GM23338 (cell line): ENCODE results near the gene CACNA1D. TPM values are rescaled to one million over a fixed set of nuclear protein-coding genes. Genes with fewer than 3 reads are reported as not detected.

ENCODE experiments used
- ATAC-seq: fragments of 200-7000 bp; cut with Tn5 transposase; 3 replicates; pipeline ENCODE4 v1.9.1; 2020
- DNase-seq: peaks from one replicate; pipeline ENCODE4 v3.0.0-alpha.2; 2015; ENCODE audit warnings: low spot score
- H2AFZ ChIP-seq: fragments of 200-600 bp; sonication (generic); 2 replicates; pipeline ENCODE4 v1.8.0; 2016; ENCODE audit warnings: antibody characterized with exemption, mild to moderate bottlenecking, moderate library complexity
- H3F3A ChIP-seq: fragments of 200-600 bp; sonication (generic); replicated peaks from 2 replicates; pipeline ENCODE4 v1.8.0; 2017; ENCODE audit warnings: antibody characterized with exemption, mixed run types, low read depth
- H3K27ac ChIP-seq: fragments of 200-600 bp; sonication (generic); 2 replicates; pipeline ENCODE4 v1.6.1; 2016; ENCODE audit warnings: low read depth
- H3K27me3 ChIP-seq: fragments of 200-600 bp; sonication (generic); 2 replicates; pipeline ENCODE4 v1.8.0; 2016; ENCODE audit warnings: mild to moderate bottlenecking, mixed run types, moderate library complexity; ENCODE audit not compliant: insufficient read depth
- H3K36me3 ChIP-seq: fragments of 200-600 bp; sonication (generic); 2 replicates; pipeline ENCODE4 v1.8.0; 2016; ENCODE audit warnings: mild to moderate bottlenecking; ENCODE audit not compliant: insufficient read depth
- H3K4me1 ChIP-seq: fragments of 200-600 bp; sonication (generic); 2 replicates; pipeline ENCODE4 v1.8.0; 2016; ENCODE audit warnings: mild to moderate bottlenecking, moderate library complexity; ENCODE audit not compliant: insufficient read depth
- H3K4me2 ChIP-seq: fragments of 200-600 bp; sonication (generic); 2 replicates; pipeline ENCODE4 v1.7.1; 2017; ENCODE audit warnings: mixed run types
- H3K4me3 ChIP-seq: fragments of 200-600 bp; sonication (generic); 2 replicates; pipeline ENCODE4 v1.6.1; 2016; ENCODE audit warnings: mixed run types
- H3K79me2 ChIP-seq: fragments of 200-600 bp; sonication (generic); replicated peaks from 2 replicates; pipeline ENCODE4 v1.8.0; 2017; ENCODE audit warnings: mild to moderate bottlenecking; ENCODE audit not compliant: insufficient read depth
- H3K9me2 ChIP-seq: fragments of 200-600 bp; sonication (generic); 2 replicates; pipeline ENCODE4 v1.8.0; 2017; ENCODE audit not compliant: insufficient read depth
- H4K20me1 ChIP-seq: fragments of 200-600 bp; sonication (generic); replicated peaks from 2 replicates; pipeline ENCODE4 v1.8.0; 2017; ENCODE audit warnings: mild to moderate bottlenecking; ENCODE audit not compliant: insufficient read depth
- H3K27ac Mint-ChIP-seq: 2 replicates; pipeline ENCODE4 v1.8.0; 2020; ENCODE audit warnings: inconsistent platforms, mild to moderate bottlenecking, moderate library complexity, mixed read lengths
- H3K27me3 Mint-ChIP-seq: 3 replicates; pipeline ENCODE4 v1.8.0; 2022; ENCODE audit warnings: low read depth, mild to moderate bottlenecking, moderate library complexity, mixed read lengths, inconsistent platforms; ENCODE audit not compliant: insufficient read depth, poor library complexity
- H3K36me3 Mint-ChIP-seq: 3 replicates; pipeline ENCODE4 v1.8.0; 2021; ENCODE audit warnings: low read depth, mild to moderate bottlenecking, inconsistent platforms, moderate library complexity, mixed read lengths
- H3K4me1 Mint-ChIP-seq: 3 replicates; pipeline ENCODE4 v1.8.0; 2020; ENCODE audit warnings: mild to moderate bottlenecking, inconsistent platforms, mixed read lengths
- H3K4me3 Mint-ChIP-seq: 3 replicates; pipeline ENCODE4 v1.8.0; 2021; ENCODE audit warnings: moderate library complexity, mild to moderate bottlenecking, inconsistent platforms, mixed read lengths
- H3K9me3 Mint-ChIP-seq: 3 replicates; pipeline ENCODE4 v1.8.0; 2020; ENCODE audit warnings: moderate library complexity, mild to moderate bottlenecking, inconsistent platforms, mixed read lengths
- CREB1 ChIP-seq: fragments of 250-450 bp; sonication (Bioruptor Pico); IDR thresholded peaks from 2 replicates; pipeline ENCODE4 v1.5.0; 2020; ENCODE audit warnings: low read depth, mild to moderate bottlenecking, moderate library complexity
- CTCF ChIP-seq, 2 experiments: fragments of 200-600 bp in 1 of 2; sonication (generic) in 1 of 2; conservative IDR thresholded peaks; 2 replicates each; pipeline versions ENCODE4 v1.5.1 to v1.6.1; 2016 to 2017; ENCODE audit warnings: antibody characterized with exemption in 2 of 2, low read depth in 2 of 2, mild to moderate bottlenecking in 2 of 2, moderate library complexity in 1 of 2
- ETS1 ChIP-seq: IDR thresholded peaks from 2 replicates; pipeline ENCODE4 v1.6.1; 2016; ENCODE audit warnings: antibody characterized with exemption
- EZH2 ChIP-seq: fragments of 200-600 bp; sonication (generic); IDR thresholded peaks from one replicate; pipeline ENCODE4 v1.8.0; 2017; ENCODE audit warnings: antibody characterized with exemption, mild to moderate bottlenecking, low read depth; ENCODE audit not compliant: unreplicated experiment
- EZH2phosphoT487 ChIP-seq: fragments of 200-600 bp; sonication (generic); IDR thresholded peaks from one replicate; pipeline ENCODE4 v1.8.1; 2018; ENCODE audit warnings: antibody characterized with exemption; ENCODE audit not compliant: unreplicated experiment
- JUNB ChIP-seq: IDR thresholded peaks from one replicate; pipeline ENCODE4 v1.6.1; 2016; ENCODE audit warnings: antibody characterized with exemption; ENCODE audit not compliant: unreplicated experiment
- NANOG ChIP-seq: IDR thresholded peaks from 2 replicates; pipeline ENCODE4 v1.6.1; 2016; ENCODE audit warnings: antibody characterized with exemption, borderline replicate concordance
- POLR2AphosphoS5 ChIP-seq: IDR thresholded peaks from 2 replicates; pipeline ENCODE4 v1.6.1; 2016; ENCODE audit warnings: antibody characterized with exemption, low read depth
- REST ChIP-seq: IDR thresholded peaks from one replicate; pipeline ENCODE4 v1.6.1; 2018; ENCODE audit warnings: antibody characterized with exemption; ENCODE audit not compliant: unreplicated experiment
- STAT1 ChIP-seq: IDR thresholded peaks from one replicate; pipeline ENCODE4 v1.6.1; 2016; ENCODE audit warnings: antibody characterized with exemption; ENCODE audit not compliant: unreplicated experiment
- ZNF114 ChIP-seq: fragments of 250-450 bp; sonication (Bioruptor Pico); IDR thresholded peaks from 2 replicates; pipeline ENCODE4 v1.5.0; 2020; ENCODE audit warnings: mild to moderate bottlenecking, moderate library complexity
- ZNF331 ChIP-seq: fragments of 250-450 bp; sonication (Bioruptor Pico); IDR thresholded peaks from 2 replicates; pipeline ENCODE4 v1.5.0; 2020; ENCODE audit warnings: low read depth, mild to moderate bottlenecking, moderate library complexity
- ZNF462 ChIP-seq: fragments of 250-450 bp; sonication (Bioruptor Pico); IDR thresholded peaks from 2 replicates; pipeline ENCODE4 v1.5.0; 2020; ENCODE audit warnings: mild to moderate bottlenecking, moderate library complexity
- polyA plus RNA-seq: library from polyadenylated mRNA; unstranded; fragments of >200 nt; fragmentation: Nextera tagmentation; extraction: Ambion mirVana; gene quantifications from 2 replicates; pipeline ENCODE4 v1.2.1, GENCODE V29; 2016
- total RNA-seq: library from RNA; depleted of rRNA; stranded (reverse); fragments of >200 nt; shearing (Covaris generic); gene quantifications from 2 replicates; pipeline ENCODE4 v1.2.3, GENCODE V29; 2014

Gene CACNA1D
- total and polyA plus RNA-seq, 2 experiments from 2014 or later, result 1.7 to 1.8 TPM

- H3K4me3 Mint-ChIP-seq, result no peak overlapping the region
- no peaks in the 10 kb centered on the region; the same call in 2 of the 3 replicates for H3K4me1 Mint-ChIP-seq
- H3K27ac Mint-ChIP-seq, result no peak overlapping the region
- no peak for ATAC-seq
- no peaks in the 10 kb centered on the region for H3K36me3 Mint-ChIP-seq
- peaks cover 4% of the 10 kb centered on the region for H3K27me3 Mint-ChIP-seq
- no peaks in the 10 kb centered on the region for H3K36me3 ChIP-seq
- H3K79me2 ChIP-seq, result no peaks in the 10 kb centered on the region
- no peak overlapping the region for H2AFZ ChIP-seq
- H3K9me3 Mint-ChIP-seq, result no peaks in the 10 kb centered on the region
- no peaks in the 10 kb centered on the region for H3K27me3 ChIP-seq
- H4K20me1 ChIP-seq, result no peaks in the 10 kb centered on the region
- no peak for DNase-seq
- H3F3A ChIP-seq, result no peaks in the 10 kb centered on the region
- no peak overlapping the region for H3K4me3 ChIP-seq
- no peak overlapping the region for H3K27ac ChIP-seq
- H3K9me2 ChIP-seq, result no peaks in the 10 kb centered on the region
- no peak overlapping the region for H3K4me2 ChIP-seq
- no peak for TF ChIP-seq STAT1
- no peak for TF ChIP-seq ETS1
- TF ChIP-seq ZNF331 (CRISPR knock-in tag), result no peak
- no peak for TF ChIP-seq NANOG
- TF ChIP-seq EZH2, result no peak
- TF ChIP-seq REST, result no peak
- no peak for TF ChIP-seq EZH2phosphoT487
- no peak for TF ChIP-seq CTCF (conservative IDR thresholded peaks at IDR 0.05; ENCODE audit: low read depth in 2 of 2)
- TF ChIP-seq CREB1, result no peak
- no peak for TF ChIP-seq JUNB
- TF ChIP-seq ZNF462, result no peak
- no peak for TF ChIP-seq POLR2AphosphoS5
- no peak for TF ChIP-seq ZNF114 (CRISPR knock-in tag)
- no peaks in the 10 kb centered on the region for H3K4me1 ChIP-seq
These were observed 231.1 kb downstream of the CACNA1D start for GRCh38 chr3:53725387-53725995.
